ENCODE measurements around the gene FILIP1L.

The FILIP1L gene

GRCh38 chr3:99965077-99965476 is 149.2 kb downstream of the FILIP1L start:
- no peak for TF ChIP-seq CTCF (IDR thresholded peaks at IDR 0.05; ENCODE audit: poor library complexity, severe bottlenecking)
- Histone ChIP-seq H3K4me3 (ENCODE audit: severe bottlenecking) (no peak overlapping the region), H3K9me3 (ENCODE audit: severe bottlenecking) (no peaks in the 10 kb centered on the region), H3K36me3 (ENCODE audit: low read depth) (no peaks in the 10 kb centered on the region), H3K4me1 (ENCODE audit: insufficient read depth, poor library complexity, severe bottlenecking) (peaks cover 38% of the 10 kb centered on the region), H3K27ac (ENCODE audit: poor library complexity, severe bottlenecking) (peak overlapping the region; percentile 24), H3K27me3 (ENCODE audit: insufficient read depth, poor library complexity, severe bottlenecking) (no peaks in the 10 kb centered on the region)
- DNase-seq (ENCODE audit: low spot score) (no peak), ATAC-seq (ENCODE audit: low read depth) (peak; percentile 74)

- no peaks in the 10 kb centered on the region for H3K27me3 ChIP-seq (ENCODE audit: insufficient read depth, poor library complexity, severe bottlenecking)
- H3K27ac ChIP-seq (ENCODE audit: poor library complexity, severe bottlenecking), result no peak overlapping the region
- H3K36me3 ChIP-seq (ENCODE audit: low read depth), result no peaks in the 10 kb centered on the region
- no peaks in the 10 kb centered on the region for H3K9me3 ChIP-seq (ENCODE audit: severe bottlenecking)
- DNase-seq (ENCODE audit: low spot score), result no peak
- ATAC-seq (ENCODE audit: low read depth), result no peak
- peaks cover 20% of the 10 kb centered on the region for H3K4me1 ChIP-seq (ENCODE audit: insufficient read depth, poor library complexity, severe bottlenecking)
- TF ChIP-seq CTCF (IDR thresholded peaks at IDR 0.05; ENCODE audit: poor library complexity, severe bottlenecking), result no peak
- H3K4me3 ChIP-seq (ENCODE audit: severe bottlenecking), result no peak overlapping the region
Measured at GRCh38 chr3:99962703-99963102, 151.6 kb downstream of the FILIP1L start.

DNA sequence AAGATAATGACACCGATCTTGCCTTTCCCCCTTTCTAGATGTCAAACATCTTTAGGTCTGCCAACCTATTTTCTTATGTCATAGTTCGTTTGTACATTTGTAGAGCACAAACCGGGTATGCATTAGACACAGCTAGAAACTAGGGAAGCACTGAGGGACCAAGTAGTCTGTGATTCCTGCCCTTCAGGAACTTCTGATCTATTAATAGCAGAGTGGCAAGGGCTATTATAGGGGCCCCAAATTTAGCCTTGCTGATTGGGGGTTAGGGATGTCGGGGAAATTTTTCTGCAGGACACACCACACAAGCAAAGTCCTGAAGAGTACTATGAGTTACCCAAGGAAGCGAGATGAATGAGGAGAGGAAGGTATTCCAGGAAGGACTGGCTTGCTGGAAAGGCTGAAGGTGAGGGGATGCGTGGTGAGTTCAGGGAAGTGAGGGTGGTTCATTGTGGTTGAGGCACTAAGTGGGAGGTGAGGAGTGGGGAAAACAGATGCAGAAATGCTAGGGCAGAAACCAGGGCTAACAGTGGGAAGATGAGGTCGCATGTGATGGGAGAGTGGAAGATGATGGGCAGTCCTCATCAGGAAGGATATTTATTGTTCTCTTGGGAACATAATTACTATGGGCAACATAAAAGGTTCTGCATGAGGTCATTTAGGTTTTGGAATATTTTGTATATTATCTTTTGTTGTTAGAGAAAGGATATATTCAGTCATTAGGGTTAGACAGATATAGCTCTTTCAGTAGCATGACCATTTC is 152.4 kb downstream of the FILIP1L start:
- no peak for ATAC-seq (ENCODE audit: low read depth)
- no peak for DNase-seq (ENCODE audit: low spot score)

DNA sequence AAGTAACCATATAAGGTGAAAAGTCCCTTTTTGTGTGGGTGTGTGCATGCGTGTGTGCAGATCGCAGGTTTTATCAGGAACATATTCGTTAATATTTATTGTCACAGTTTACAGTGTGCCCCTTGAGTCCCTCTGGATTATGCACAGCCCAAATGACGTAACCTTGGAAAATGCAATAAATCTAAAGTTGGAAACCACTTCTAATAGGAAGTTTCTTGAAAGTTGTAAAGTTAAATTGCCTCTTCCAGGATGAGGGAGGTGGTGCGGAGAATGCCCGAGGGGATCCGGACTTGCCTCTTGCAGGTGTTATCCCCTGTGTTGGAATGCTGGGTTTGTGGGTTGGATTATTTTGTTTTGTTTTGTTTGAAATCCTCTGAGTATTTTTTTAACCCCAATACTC is 153.4 kb downstream of the FILIP1L start:
- DNase-seq (ENCODE audit: low spot score) (no peak), ATAC-seq (ENCODE audit: low read depth) (no peak)
- no peaks in the 10 kb centered on the region for H3K9me3 ChIP-seq (ENCODE audit: severe bottlenecking)
- no peak overlapping the region for H3K27ac ChIP-seq (ENCODE audit: poor library complexity, severe bottlenecking)
- H3K4me1 ChIP-seq (ENCODE audit: insufficient read depth, poor library complexity, severe bottlenecking), result peaks cover 13% of the 10 kb centered on the region
- H3K27me3 ChIP-seq (ENCODE audit: insufficient read depth, poor library complexity, severe bottlenecking), result no peaks in the 10 kb centered on the region
- no peak for TF ChIP-seq CTCF (IDR thresholded peaks at IDR 0.05; ENCODE audit: poor library complexity, severe bottlenecking)
- H3K36me3 ChIP-seq (ENCODE audit: low read depth), result no peaks in the 10 kb centered on the region
- H3K4me3 ChIP-seq (ENCODE audit: severe bottlenecking), result no peak overlapping the region

More for the DNA sequence above, 152.4 kb downstream of the FILIP1L start:
- Histone ChIP-seq H3K27ac (ENCODE audit: poor library complexity, severe bottlenecking) (no peak overlapping the region), H3K27me3 (ENCODE audit: insufficient read depth, poor library complexity, severe bottlenecking) (no peaks in the 10 kb centered on the region), H3K36me3 (ENCODE audit: low read depth) (no peaks in the 10 kb centered on the region), H3K4me3 (ENCODE audit: severe bottlenecking) (no peak overlapping the region), H3K4me1 (ENCODE audit: insufficient read depth, poor library complexity, severe bottlenecking) (peaks cover 15% of the 10 kb centered on the region), H3K9me3 (ENCODE audit: severe bottlenecking) (no peaks in the 10 kb centered on the region)
- TF ChIP-seq CTCF (IDR thresholded peaks at IDR 0.05; ENCODE audit: poor library complexity, severe bottlenecking), result no peak
